ENCODE data around the gene MCTP1. TPM values are rescaled to one million over a fixed set of nuclear protein-coding genes. Genes with fewer than 3 reads are reported as not detected.

MCTP1 gene
- polyA plus RNA-seq, 1 donor from 2014 or later = 1.9 TPM

GRCh38 chr5:95044096-95044495 lies 240.8 kb downstream of the MCTP1 start:
- no peaks in the 10 kb centered on the region for H3K79me2 ChIP-seq (replicated peaks; ENCODE audit: insufficient read depth, low read length)
- H3F3A ChIP-seq (ENCODE audit: insufficient read depth, low read length, poor library complexity, severe bottlenecking) = no peaks in the 10 kb centered on the region
- H3K36me3 ChIP-seq (ENCODE audit: insufficient read depth, low read length) = no peaks in the 10 kb centered on the region

GRCh38 chr5:95043648-95044047 lies 241.2 kb downstream of the MCTP1 start:
- no peaks in the 10 kb centered on the region for H3K9me2 ChIP-seq (ENCODE audit: insufficient read depth, low read length)
- no peaks in the 10 kb centered on the region for H3K27me3 ChIP-seq (ENCODE audit: insufficient read depth, low read depth, low read length)
- H3K9me3 ChIP-seq (ENCODE audit: low read length) = no peaks in the 10 kb centered on the region
- no peak overlapping the region for H3K4me3 ChIP-seq (ENCODE audit: low read length)
- no peak for TF ChIP-seq CTCF (IDR thresholded peaks at IDR 0.05; ENCODE audit: poor library complexity, severe bottlenecking)
- no peak for TF ChIP-seq POLR2AphosphoS5 (IDR thresholded peaks at IDR 0.05)
- no peak for TF ChIP-seq RAD21 (conservative IDR thresholded peaks at IDR 0.05)
- TF ChIP-seq MXI1 (conservative IDR thresholded peaks at IDR 0.05; ENCODE audit: poor library complexity, severe bottlenecking) = no peak
- TF ChIP-seq SMC3 (conservative IDR thresholded peaks at IDR 0.05; ENCODE audit: poor library complexity) = no peak
- no peak for TF ChIP-seq REST (IDR thresholded peaks at IDR 0.05; ENCODE audit: borderline replicate concordance)
- no peak for TF ChIP-seq TAF1 (IDR thresholded peaks at IDR 0.05; ENCODE audit: low read depth)
- TF ChIP-seq EZH2 (IDR thresholded peaks at IDR 0.05; ENCODE audit: borderline replicate concordance, insufficient read depth, low read length, poor library complexity, severe bottlenecking) = no peak
- TF ChIP-seq EP300 (conservative IDR thresholded peaks at IDR 0.05; ENCODE audit: poor library complexity, severe bottlenecking) = no peak
- no peak overlapping the region for H3K27ac ChIP-seq (ENCODE audit: low read length)
- no peak overlapping the region for H3K4me2 ChIP-seq (ENCODE audit: low read length)
- H3K79me2 ChIP-seq (replicated peaks; ENCODE audit: insufficient read depth, low read length) = no peaks in the 10 kb centered on the region
- no peak overlapping the region for H3K9ac ChIP-seq (ENCODE audit: low read length)
- no peaks in the 10 kb centered on the region for H3F3A ChIP-seq (ENCODE audit: insufficient read depth, low read length, poor library complexity, severe bottlenecking)
- no peaks in the 10 kb centered on the region for H3K36me3 ChIP-seq (ENCODE audit: insufficient read depth, low read length)
- H2AFZ ChIP-seq (ENCODE audit: low read depth, low read length) = no peak overlapping the region
- H4K20me1 ChIP-seq (ENCODE audit: insufficient read depth) = no peaks in the 10 kb centered on the region

More at GRCh38 chr5:95044096-95044495, 240.8 kb downstream of the MCTP1 start:
- Histone ChIP-seq H3K27ac (ENCODE audit: low read length) (no peak overlapping the region), H4K20me1 (ENCODE audit: insufficient read depth) (no peaks in the 10 kb centered on the region), H3K9me3 (ENCODE audit: low read length) (no peaks in the 10 kb centered on the region), H3K4me2 (ENCODE audit: low read length) (no peak overlapping the region), H3K27me3 (ENCODE audit: insufficient read depth, low read depth, low read length) (no peaks in the 10 kb centered on the region), H2AFZ (ENCODE audit: low read depth, low read length) (no peak overlapping the region), H3K9ac (ENCODE audit: low read length) (no peak overlapping the region), H3K9me2 (ENCODE audit: insufficient read depth, low read length) (no peaks in the 10 kb centered on the region), H3K4me3 (ENCODE audit: low read length) (no peak overlapping the region)
- TF ChIP-seq EZH2 (IDR thresholded peaks at IDR 0.05; ENCODE audit: borderline replicate concordance, insufficient read depth, low read length, poor library complexity, severe bottlenecking) (no peak), EP300 (conservative IDR thresholded peaks at IDR 0.05; ENCODE audit: poor library complexity, severe bottlenecking) (no peak), POLR2AphosphoS5 (IDR thresholded peaks at IDR 0.05) (no peak), MXI1 (conservative IDR thresholded peaks at IDR 0.05; ENCODE audit: poor library complexity, severe bottlenecking) (no peak), TAF1 (IDR thresholded peaks at IDR 0.05; ENCODE audit: low read depth) (no peak), CTCF (IDR thresholded peaks at IDR 0.05; ENCODE audit: poor library complexity, severe bottlenecking) (no peak), SMC3 (conservative IDR thresholded peaks at IDR 0.05; ENCODE audit: poor library complexity) (no peak)

Measured in neural cell (in vitro differentiated cells).